PC-9 (cell line): ENCODE measurements around the gene G2E3. TPM values are rescaled to one million over a fixed set of nuclear protein-coding genes. Genes with fewer than 3 reads are reported as not detected.

Experiments
- BruUV-seq: library from RNA; stranded (reverse); fragments of 400-500 nt; replicated peaks from 2 replicates; lab custom pipeline; 2021; lab: Mats Ljungman, UMichigan
- CTCF ChIA-PET: fragments of 300-600 bp; sonication (Branson Sonifier 250); formaldehyde crosslinking; loops from one replicate; lab custom pipeline; 2022; ENCODE audit warnings: antibody characterized with exemption; lab: Charles Lee
- POLR2A ChIA-PET: fragments of 300-600 bp; sonication (Branson Sonifier 250); formaldehyde crosslinking; loops from one replicate; lab custom pipeline; 2022; ENCODE audit warnings: antibody characterized with exemption; ENCODE audit not compliant: unreplicated experiment; lab: Charles Lee
- DNase-seq, 2 experiments: peaks; one replicate each; pipeline versions ENCODE4 v3.0.0 to v3.0.0-alpha.2; 2015 to 2022; ENCODE audit warnings: mixed read lengths in 1 of 2
- H2AFZ ChIP-seq: fragments of 200-600 bp; sonication (generic); 2 replicates; pipeline ENCODE4 v1.8.1; 2017; ENCODE audit warnings: antibody characterized with exemption
- H3F3A ChIP-seq: fragments of 200-600 bp; sonication (generic); 2 replicates; pipeline ENCODE4 v1.8.1; 2017; ENCODE audit warnings: antibody characterized with exemption, mild to moderate bottlenecking, low read depth; ENCODE audit not compliant: insufficient read depth
- H3K27ac ChIP-seq: fragments of 200-600 bp; sonication (generic); 2 replicates; pipeline ENCODE4 v1.6.1; 2016; ENCODE audit warnings: mixed run types
- H3K27me3 ChIP-seq: fragments of 200-600 bp; sonication (generic); 2 replicates; pipeline ENCODE4 v1.6.1; 2016; ENCODE audit warnings: low read depth, mixed run types; ENCODE audit not compliant: insufficient read depth
- H3K36me3 ChIP-seq: fragments of 200-600 bp; sonication (generic); 2 replicates; pipeline ENCODE4 v1.6.1; 2016; ENCODE audit warnings: low read depth, mixed run types
- H3K4me1 ChIP-seq: fragments of 200-600 bp; sonication (generic); replicated peaks from 2 replicates; pipeline ENCODE4 v1.6.1; 2016; ENCODE audit warnings: mixed run types; ENCODE audit not compliant: insufficient read depth
- H3K4me2 ChIP-seq: fragments of 200-600 bp; sonication (generic); 2 replicates; pipeline ENCODE4 v1.6.1; 2017; ENCODE audit warnings: mixed run types
- H3K4me3 ChIP-seq: fragments of 200-600 bp; sonication (generic); 2 replicates; pipeline ENCODE4 v1.6.1; 2016; ENCODE audit warnings: mixed run types
- H3K79me2 ChIP-seq: fragments of 200-600 bp; sonication (generic); 2 replicates; pipeline ENCODE4 v1.6.1; 2017; ENCODE audit warnings: low read depth, mixed run types
- H3K9me2 ChIP-seq: fragments of 200-600 bp; sonication (generic); 2 replicates; pipeline ENCODE4 v1.8.1; 2017; ENCODE audit warnings: mild to moderate bottlenecking; ENCODE audit not compliant: insufficient read depth
- H3K9me3 ChIP-seq: fragments of 200-600 bp; sonication (generic); 2 replicates; pipeline ENCODE4 v1.8.1; 2016; ENCODE audit warnings: low read depth; ENCODE audit not compliant: insufficient read depth
- H4K20me1 ChIP-seq: fragments of 200-600 bp; sonication (generic); 2 replicates; pipeline ENCODE4 v1.8.1; 2017; ENCODE audit not compliant: insufficient read depth
- EZH2 ChIP-seq: fragments of 200-600 bp; sonication (generic); IDR thresholded peaks from 2 replicates; pipeline ENCODE4 v1.8.0; 2017; ENCODE audit warnings: antibody characterized with exemption, low read depth
- intact Hi-C: fragments of 100-400 bp; cut with micrococcal nuclease; formaldehyde crosslinking; loops from one replicate; pipeline ENCODE4 v1.10.0; 2022; ENCODE audit not compliant: unreplicated experiment
- total RNA-seq: library from RNA; stranded (reverse); gene quantifications from 2 replicates; pipeline ENCODE4 v1.2.3, GENCODE V29; 2021
- TF ChIP-seq, protein P1 (sequence below): fragments of 200-600 bp; sonication (generic); conservative IDR thresholded peaks from 2 replicates; pipeline ENCODE4 v1.6.1; 2017; ENCODE audit warnings: mixed run types, antibody characterized with exemption, mild to moderate bottlenecking, moderate library complexity

The G2E3 gene
- total RNA-seq, 1 experiment from 2014 or later: 28.0 TPM

DNA sequence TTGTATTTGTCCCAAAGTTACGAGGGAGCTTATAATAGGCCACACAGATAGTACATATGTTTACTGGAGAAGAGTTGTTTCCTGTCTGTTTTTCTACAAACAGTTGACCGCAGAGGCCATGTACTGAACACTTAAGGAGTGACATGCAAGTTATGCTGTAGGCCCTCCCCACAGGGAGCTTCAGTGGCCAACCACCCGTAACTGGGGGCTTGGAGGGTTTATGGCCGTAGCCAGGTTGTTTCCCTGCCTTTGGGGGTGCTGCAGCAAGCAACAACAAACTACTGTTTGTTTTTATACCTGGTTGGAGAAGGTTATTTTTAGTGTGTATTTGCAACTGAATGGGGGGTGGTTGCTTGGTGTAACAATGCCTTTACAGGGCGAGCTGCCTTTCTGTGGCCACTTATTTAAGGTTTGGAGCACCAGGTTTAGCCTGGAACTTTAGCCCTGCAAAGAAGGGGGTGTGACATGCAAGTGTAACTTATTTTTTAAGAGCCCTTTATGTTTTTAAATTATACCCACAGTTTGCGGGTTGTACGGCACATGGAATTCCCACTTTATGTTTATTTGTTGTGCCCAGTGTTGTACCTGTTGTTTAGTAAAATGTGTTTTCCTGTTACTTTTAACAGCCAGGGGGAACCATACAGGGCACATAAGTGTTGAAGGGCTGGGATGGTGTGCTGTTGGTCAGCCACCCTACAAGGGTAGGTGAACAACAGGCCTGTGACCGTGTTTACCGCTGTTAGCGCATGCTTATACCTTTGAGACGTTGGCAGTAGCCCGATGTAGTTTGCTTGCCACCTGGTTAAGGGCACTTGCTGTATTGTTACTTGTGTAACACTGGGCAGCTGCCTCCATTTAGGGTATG, 29.9 kb upstream of the G2E3 start:
- intact Hi-C loops: no loop called here
- POLR2A ChIA-PET: no interaction called here

DNA sequence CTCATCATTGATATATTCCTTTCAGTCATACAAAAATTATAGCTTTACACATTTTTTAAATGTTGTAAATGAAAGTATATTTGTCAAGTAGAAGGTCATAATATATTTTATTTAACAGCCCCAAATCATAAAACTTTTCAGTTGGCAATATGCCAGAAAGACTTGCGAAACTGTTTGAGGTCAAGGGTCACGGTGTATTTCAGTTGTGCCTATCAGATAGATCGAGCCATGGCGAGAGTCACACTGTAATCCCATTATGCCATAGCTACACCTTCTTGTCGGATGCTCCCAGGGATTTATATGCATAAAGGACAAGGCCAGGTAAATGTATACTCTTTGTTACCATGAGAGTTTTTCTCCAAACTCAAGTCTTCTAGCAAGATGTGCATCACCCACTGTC, 26.7 kb upstream of the G2E3 start:
- H3K4me3 ChIP-seq: no peak overlapping the region
- H3K36me3 ChIP-seq: no peaks in the 10 kb centered on the region
- H3K27me3 ChIP-seq: no peaks in the 10 kb centered on the region
- no TSS peak for BruUV-seq
- no peaks in the 10 kb centered on the region for H4K20me1 ChIP-seq
- no peaks in the 10 kb centered on the region for H3F3A ChIP-seq
- TF ChIP-seq, protein P1, sequence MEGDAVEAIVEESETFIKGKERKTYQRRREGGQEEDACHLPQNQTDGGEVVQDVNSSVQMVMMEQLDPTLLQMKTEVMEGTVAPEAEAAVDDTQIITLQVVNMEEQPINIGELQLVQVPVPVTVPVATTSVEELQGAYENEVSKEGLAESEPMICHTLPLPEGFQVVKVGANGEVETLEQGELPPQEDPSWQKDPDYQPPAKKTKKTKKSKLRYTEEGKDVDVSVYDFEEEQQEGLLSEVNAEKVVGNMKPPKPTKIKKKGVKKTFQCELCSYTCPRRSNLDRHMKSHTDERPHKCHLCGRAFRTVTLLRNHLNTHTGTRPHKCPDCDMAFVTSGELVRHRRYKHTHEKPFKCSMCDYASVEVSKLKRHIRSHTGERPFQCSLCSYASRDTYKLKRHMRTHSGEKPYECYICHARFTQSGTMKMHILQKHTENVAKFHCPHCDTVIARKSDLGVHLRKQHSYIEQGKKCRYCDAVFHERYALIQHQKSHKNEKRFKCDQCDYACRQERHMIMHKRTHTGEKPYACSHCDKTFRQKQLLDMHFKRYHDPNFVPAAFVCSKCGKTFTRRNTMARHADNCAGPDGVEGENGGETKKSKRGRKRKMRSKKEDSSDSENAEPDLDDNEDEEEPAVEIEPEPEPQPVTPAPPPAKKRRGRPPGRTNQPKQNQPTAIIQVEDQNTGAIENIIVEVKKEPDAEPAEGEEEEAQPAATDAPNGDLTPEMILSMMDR: no peak
- TF ChIP-seq EZH2: no peak
- POLR2A ChIA-PET: no interaction called here
- H3K9me3 ChIP-seq: no peaks in the 10 kb centered on the region
- no peaks in the 10 kb centered on the region for H3K9me2 ChIP-seq
- H3K79me2 ChIP-seq: no peaks in the 10 kb centered on the region
- CTCF ChIA-PET: no interaction called here
- no peak for DNase-seq
- intact Hi-C loops: no loop called here
- no peak overlapping the region for H3K27ac ChIP-seq
- H2AFZ ChIP-seq: no peak overlapping the region
- no peak overlapping the region for H3K4me2 ChIP-seq
- H3K4me1 ChIP-seq: no peaks in the 10 kb centered on the region

More for the DNA sequence above, 29.9 kb upstream of the G2E3 start:
- Histone ChIP-seq H3K36me3 (no peaks in the 10 kb centered on the region), H3K4me2 (no peak overlapping the region), H3K27ac (no peak overlapping the region), H3K27me3 (no peaks in the 10 kb centered on the region), H3K79me2 (no peaks in the 10 kb centered on the region), H3K9me3 (no peaks in the 10 kb centered on the region), H3F3A (no peaks in the 10 kb centered on the region), H3K4me3 (no peak overlapping the region), H2AFZ (no peak overlapping the region), H4K20me1 (no peaks in the 10 kb centered on the region), H3K4me1 (no peaks in the 10 kb centered on the region), H3K9me2 (no peaks in the 10 kb centered on the region)
- no peak for TF ChIP-seq EZH2
- no TSS peak for BruUV-seq
- no peak for DNase-seq
- CTCF ChIA-PET: no interaction called here

DNA sequence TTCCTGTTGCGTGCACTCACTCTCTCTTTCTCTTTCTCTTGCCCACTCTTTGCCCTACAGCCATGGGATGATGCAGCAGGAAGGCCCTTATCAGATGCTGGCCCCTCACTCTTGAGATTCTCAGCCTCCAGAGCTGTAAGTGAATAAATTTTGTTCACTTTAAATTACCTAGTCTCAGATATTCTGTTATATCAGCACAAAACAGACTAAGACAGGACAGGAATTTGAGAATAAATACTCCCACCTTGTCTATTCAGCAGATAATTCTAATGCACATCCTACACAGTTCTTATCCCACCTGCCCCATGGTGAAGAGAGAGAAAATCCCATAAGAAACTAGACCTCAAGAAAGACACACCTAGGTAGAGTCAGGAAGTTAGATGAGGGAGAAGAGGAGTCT, 25.8 kb upstream of the G2E3 start:
- Histone ChIP-seq H3K27me3 (no peaks in the 10 kb centered on the region), H3F3A (no peaks in the 10 kb centered on the region), H3K4me2 (no peak overlapping the region), H3K27ac (no peak overlapping the region), H4K20me1 (no peaks in the 10 kb centered on the region), H3K4me3 (no peak overlapping the region), H3K4me1 (no peaks in the 10 kb centered on the region), H2AFZ (no peak overlapping the region), H3K9me3 (no peaks in the 10 kb centered on the region), H3K9me2 (no peaks in the 10 kb centered on the region), H3K79me2 (no peaks in the 10 kb centered on the region), H3K36me3 (no peaks in the 10 kb centered on the region)
- ChIA-PET POLR2A (no interaction called here), CTCF (no interaction called here)
- BruUV-seq: no TSS peak
- no peak for DNase-seq
- TF ChIP-seq, protein P1: no peak
- no peak for TF ChIP-seq EZH2
- intact Hi-C loops: no loop called here
